HepG2 (cell line): Measurements from ENCODE around the gene PCDHA7. TPM values are rescaled to one million over a fixed set of nuclear protein-coding genes. Genes with fewer than 3 reads are reported as not detected.
A peak's percentile ranks its signal among the peaks of the same experiment; 100 is the strongest.
"Not testable (repeated sequence)": the region's sequence is repeated elsewhere in the genome, so short reads cannot be mapped to it uniquely, and the experiment has no call there.

ENCODE experiments used
- ATAC-seq: fragments of 200-7000 bp; cut with Tn5 transposase; 3 replicates; pipeline ENCODE4 v1.9.1; 2020; ENCODE audit warnings: mild to moderate bottlenecking, moderate library complexity
- BruUV-seq: library from RNA; stranded (reverse); fragments of 400-500 nt; replicated peaks from 2 replicates; lab custom pipeline; 2021; lab: Mats Ljungman, UMichigan
- CTCF ChIA-PET: fragments of 300-600 bp; formaldehyde crosslinking; extraction: SDS; loops from one replicate; lab custom pipeline; 2021; ENCODE audit warnings: low total read pairs, inconsistent platforms, low intra/inter-chr PET ratio; lab: Yijun Ruan, JAX
- POLR2A ChIA-PET: fragments of 350-600 bp; sonication (Branson Sonifier 250); formaldehyde crosslinking; loops from one replicate; lab custom pipeline; 2020; ENCODE audit warnings: antibody characterized with exemption, inconsistent platforms; lab: Yijun Ruan, JAX
- DNase-seq: peaks from one replicate; pipeline ENCODE4 v3.0.0-alpha.2; 2015; ENCODE audit warnings: low spot score
- FAIRE-seq: peaks from 3 replicates; lab custom pipeline; 2011; peaks lifted over from hg19 to GRCh38; lab: Jason Lieb, UNC
- H2AFZ ChIP-seq: one replicate; pipeline ENCODE4 v1.6.1; 2011; ENCODE audit warnings: low read length, inconsistent platforms
- H3K27ac ChIP-seq: fragments of 300-600 bp; 3 replicates; pipeline ENCODE4 v1.8.0; 2011; ENCODE audit warnings: mixed run types, mild to moderate bottlenecking, mixed read lengths, low read length, inconsistent platforms; ENCODE audit not compliant: insufficient read depth; ENCODE audit errors: extremely low read length
- H3K27me3 ChIP-seq, 2 experiments: fragments of 200-600 bp in 1 of 2; 2 replicates in 1 of 2; 3 replicates in 1 of 2; pipeline versions ENCODE4 v1.6.0 to v1.8.0; 2011; ENCODE audit warnings: low read length in 2 of 2, mild to moderate bottlenecking in 2 of 2, moderate library complexity in 2 of 2, inconsistent platforms in 1 of 2; ENCODE audit not compliant: insufficient read depth in 2 of 2, control insufficient read depth in 1 of 2
- H3K36me3 ChIP-seq, 2 experiments: fragments of 200-600 bp in 1 of 2; replicated peaks in 1 of 2; 2 replicates in 1 of 2; 3 replicates in 1 of 2; pipeline versions ENCODE4 v1.5.1 to v1.8.0; 2011; ENCODE audit warnings: low read length in 2 of 2, inconsistent platforms in 1 of 2; ENCODE audit not compliant: insufficient read depth in 2 of 2, control insufficient read depth in 1 of 2
- H3K4me1 ChIP-seq: 2 replicates; pipeline ENCODE4 v1.5.1; 2012; ENCODE audit warnings: low read length, inconsistent platforms; ENCODE audit not compliant: insufficient read depth
- H3K4me2 ChIP-seq: 2 replicates; pipeline ENCODE4 v1.6.0; 2011; ENCODE audit warnings: low read depth, low read length, inconsistent platforms
- H3K4me3 ChIP-seq, 3 experiments: fragments of 200-600 bp in 1 of 3; sonication (generic), shearing (Covaris generic) in 1 of 3; replicated peaks in 1 of 3; 2 replicates each; pipeline ENCODE4 v1.5.1; 2011 to 2016; ENCODE audit warnings: low read length in 3 of 3, inconsistent platforms in 2 of 3, low read depth in 2 of 3, mild to moderate bottlenecking in 2 of 3, control low read depth in 1 of 3, mixed read lengths in 1 of 3; ENCODE audit not compliant: insufficient read depth in 1 of 3
- H3K79me2 ChIP-seq: one replicate; pipeline ENCODE4 v1.6.1; 2011; ENCODE audit warnings: low read length, inconsistent platforms; ENCODE audit not compliant: insufficient read depth
- H3K9ac ChIP-seq: 2 replicates; pipeline ENCODE4 v1.6.0; 2011; ENCODE audit warnings: mild to moderate bottlenecking, low read depth, low read length, inconsistent platforms; ENCODE audit not compliant: insufficient read depth
- H3K9me3 ChIP-seq: 2 replicates; pipeline ENCODE4 v1.5.1; 2012; ENCODE audit warnings: mild to moderate bottlenecking, low read length
- H4K20me1 ChIP-seq: 2 replicates; pipeline ENCODE4 v1.6.0; 2011; ENCODE audit warnings: inconsistent platforms, mild to moderate bottlenecking, low read length, moderate library complexity; ENCODE audit not compliant: insufficient read depth
- SIX1 ChIP-seq: sonication (generic); formaldehyde crosslinking; IDR thresholded peaks from 2 replicates; pipeline ENCODE4 v1.4.0; 2020; ENCODE audit warnings: missing genetic modification reagents, borderline replicate concordance
- STAG1 ChIP-seq: sonication (generic); formaldehyde crosslinking; IDR thresholded peaks from 2 replicates; pipeline ENCODE4 v1.4.0; 2020; ENCODE audit warnings: missing genetic modification reagents
- ZBTB20 ChIP-seq: sonication (generic); formaldehyde crosslinking; IDR thresholded peaks from 2 replicates; pipeline ENCODE4 v1.8.1; 2023; ENCODE audit warnings: missing genetic modification reagents, low read depth, mild to moderate bottlenecking, borderline replicate concordance
- whole genome bisulfite sequencing: methylation state at CpG from one replicate; pipeline ENCODE4 v1.1.6; 2017; ENCODE audit warnings: low lambda C conversion rate; 5-methylcytosine and 5-hydroxymethylcytosine counted together
- in situ Hi-C: cut with HindIII; loops from 2 replicates; pipeline ENCODE4 v1.10.0; 2017; ENCODE audit warnings: low pct_unique_long_range_greater_than_20kb; ENCODE audit not compliant: extremely low pct_ligation_motif_present
- intact Hi-C: fragments of 100-400 bp; cut with micrococcal nuclease; formaldehyde crosslinking; loops from one replicate; pipeline ENCODE4 v1.10.0; 2022; ENCODE audit not compliant: unreplicated experiment
- polyA plus RNA-seq, 8 experiments: library from polyadenylated mRNA; depleted of rRNA in 3 of 8; stranded (reverse) in 7 of 8; unstranded in 1 of 8; fragments of >200 nt; fragmentation: Illumina TruSeq in 4 of 8; extraction: Trizol in 4 of 8; gene quantifications; 2 replicates each; pipeline versions ENCODE4 v1.2.1 to v1.2.3, GENCODE V29; 2011 to 2016; ENCODE audit warnings: low read depth in 4 of 8, missing spikeins in 1 of 8, mixed read lengths in 1 of 8; ENCODE audit not compliant: insufficient read depth in 1 of 8
- total RNA-seq, 5 experiments: library from RNA; depleted of rRNA; stranded (reverse); fragments of >200 nt; fragmentation: Illumina TruSeq; extraction: Trizol; gene quantifications; 2 replicates each; pipeline ENCODE4 v1.2.3, GENCODE V29; 2016; ENCODE audit warnings: low read depth in 1 of 5
- TF ChIP-seq, protein P1 (sequence below): sonication (generic); formaldehyde crosslinking; IDR thresholded peaks from 2 replicates; pipeline ENCODE4 v1.4.0; 2020; ENCODE audit warnings: missing genetic modification reagents
- TF ChIP-seq, protein P2 (sequence below): sonication (generic); formaldehyde crosslinking; IDR thresholded peaks from 2 replicates; pipeline ENCODE4 v1.4.0; 2020; ENCODE audit warnings: missing genetic modification reagents
- TF ChIP-seq, protein P3 (sequence below): sonication (generic); formaldehyde crosslinking; IDR thresholded peaks from 2 replicates; pipeline ENCODE4 v1.5.0; 2020; ENCODE audit warnings: mild to moderate bottlenecking, missing genetic modification reagents, moderate library complexity
- TF ChIP-seq, protein P4 (sequence below): sonication (generic); formaldehyde crosslinking; IDR thresholded peaks from 2 replicates; pipeline ENCODE4 v1.8.1; 2023; ENCODE audit warnings: missing genetic modification reagents, inconsistent platforms, borderline replicate concordance

PCDHA7 gene
- total and polyA plus RNA-seq, 2 of the 13 experiments (the other 11 are each of a cell fraction or from before 2014, with no cell fraction given): 0.49 to 0.53 TPM

DNA sequence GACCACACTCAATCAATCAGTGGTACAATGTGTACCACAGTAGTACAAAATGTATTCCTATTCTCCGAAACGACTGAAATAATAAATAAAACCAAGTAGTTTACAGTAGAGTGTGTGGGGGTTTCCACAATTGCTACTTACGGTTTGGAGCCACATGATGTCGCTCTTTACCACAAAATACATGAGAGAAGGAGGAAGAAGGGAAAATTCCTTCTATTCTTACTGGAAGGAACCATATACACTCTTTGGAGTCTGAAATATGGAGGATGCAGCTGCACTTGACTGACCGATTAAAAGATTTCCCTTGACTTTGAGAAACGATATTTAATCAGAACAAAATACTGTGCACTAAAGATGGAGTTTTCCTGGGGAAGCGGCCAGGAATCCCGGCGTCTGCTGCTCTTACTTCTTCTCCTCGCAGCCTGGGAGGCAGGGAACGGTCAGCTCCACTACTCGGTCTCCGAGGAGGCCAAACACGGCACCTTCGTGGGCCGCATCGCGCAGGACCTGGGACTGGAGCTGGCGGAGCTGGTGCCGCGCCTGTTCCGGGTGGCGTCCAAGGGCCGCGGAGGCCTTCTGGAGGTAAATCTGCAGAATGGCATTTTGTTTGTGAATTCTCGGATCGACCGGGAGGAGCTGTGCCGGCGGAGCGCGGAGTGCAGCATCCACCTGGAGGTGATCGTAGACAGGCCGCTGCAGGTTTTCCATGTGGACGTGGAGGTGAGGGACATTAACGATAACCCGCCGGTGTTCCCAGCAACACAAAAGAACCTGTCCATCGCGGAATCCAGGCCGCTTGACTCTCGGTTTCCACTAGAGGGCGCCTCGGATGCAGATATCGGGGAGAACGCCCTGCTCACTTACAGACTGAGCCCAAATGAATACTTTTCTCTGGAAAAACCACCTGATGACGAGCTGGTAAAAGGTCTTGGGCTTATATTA lies 27.0 kb upstream of the PCDHA7 start, which contains the start of gene PCDHA4:
TSS of gene PCDHA4 (plus strand) at position 235 of the 942 bp plus-strand sequence.
- no peak within 1 kb of the TSS for H3K9ac ChIP-seq
- H2AFZ ChIP-seq: no peak within 1 kb of the TSS
- peaks cover 24% of the 10 kb centered on the region for H3K9me3 ChIP-seq
- no peaks in the 10 kb centered on the region for H3K36me3 ChIP-seq
- ATAC-seq: peak; percentile 74
- 58% methylated on average over 24 of the region's 47 CpGs for WGBS
- ChIA-PET POLR2A (no interaction called here), CTCF (no interaction called here)
- DNase-seq: peak; percentile 9
- intact Hi-C loops: no loop called here
- no peaks in the 10 kb centered on the region for H3K79me2 ChIP-seq
- BruUV-seq: no TSS peak
- FAIRE-seq: no peak
- H3K4me3 ChIP-seq: no peak within 1 kb of the TSS
- TF ChIP-seq, protein P1, sequence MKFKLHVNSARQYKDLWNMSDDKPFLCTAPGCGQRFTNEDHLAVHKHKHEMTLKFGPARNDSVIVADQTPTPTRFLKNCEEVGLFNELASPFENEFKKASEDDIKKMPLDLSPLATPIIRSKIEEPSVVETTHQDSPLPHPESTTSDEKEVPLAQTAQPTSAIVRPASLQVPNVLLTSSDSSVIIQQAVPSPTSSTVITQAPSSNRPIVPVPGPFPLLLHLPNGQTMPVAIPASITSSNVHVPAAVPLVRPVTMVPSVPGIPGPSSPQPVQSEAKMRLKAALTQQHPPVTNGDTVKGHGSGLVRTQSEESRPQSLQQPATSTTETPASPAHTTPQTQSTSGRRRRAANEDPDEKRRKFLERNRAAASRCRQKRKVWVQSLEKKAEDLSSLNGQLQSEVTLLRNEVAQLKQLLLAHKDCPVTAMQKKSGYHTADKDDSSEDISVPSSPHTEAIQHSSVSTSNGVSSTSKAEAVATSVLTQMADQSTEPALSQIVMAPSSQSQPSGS (CRISPR knock-in tag): no peak
- TF ChIP-seq, protein P2, sequence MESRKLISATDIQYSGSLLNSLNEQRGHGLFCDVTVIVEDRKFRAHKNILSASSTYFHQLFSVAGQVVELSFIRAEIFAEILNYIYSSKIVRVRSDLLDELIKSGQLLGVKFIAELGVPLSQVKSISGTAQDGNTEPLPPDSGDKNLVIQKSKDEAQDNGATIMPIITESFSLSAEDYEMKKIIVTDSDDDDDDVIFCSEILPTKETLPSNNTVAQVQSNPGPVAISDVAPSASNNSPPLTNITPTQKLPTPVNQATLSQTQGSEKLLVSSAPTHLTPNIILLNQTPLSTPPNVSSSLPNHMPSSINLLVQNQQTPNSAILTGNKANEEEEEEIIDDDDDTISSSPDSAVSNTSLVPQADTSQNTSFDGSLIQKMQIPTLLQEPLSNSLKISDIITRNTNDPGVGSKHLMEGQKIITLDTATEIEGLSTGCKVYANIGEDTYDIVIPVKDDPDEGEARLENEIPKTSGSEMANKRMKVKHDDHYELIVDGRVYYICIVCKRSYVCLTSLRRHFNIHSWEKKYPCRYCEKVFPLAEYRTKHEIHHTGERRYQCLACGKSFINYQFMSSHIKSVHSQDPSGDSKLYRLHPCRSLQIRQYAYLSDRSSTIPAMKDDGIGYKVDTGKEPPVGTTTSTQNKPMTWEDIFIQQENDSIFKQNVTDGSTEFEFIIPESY (CRISPR knock-in tag): peak; percentile 68; the same call in 1 of the 2 replicates
- TF ChIP-seq STAG1: peak; percentile 25; the same call in 1 of the 2 replicates
- no peak for TF ChIP-seq SIX1 (CRISPR knock-in tag)
- TF ChIP-seq ZBTB20: no peak
- TF ChIP-seq, protein P3, sequence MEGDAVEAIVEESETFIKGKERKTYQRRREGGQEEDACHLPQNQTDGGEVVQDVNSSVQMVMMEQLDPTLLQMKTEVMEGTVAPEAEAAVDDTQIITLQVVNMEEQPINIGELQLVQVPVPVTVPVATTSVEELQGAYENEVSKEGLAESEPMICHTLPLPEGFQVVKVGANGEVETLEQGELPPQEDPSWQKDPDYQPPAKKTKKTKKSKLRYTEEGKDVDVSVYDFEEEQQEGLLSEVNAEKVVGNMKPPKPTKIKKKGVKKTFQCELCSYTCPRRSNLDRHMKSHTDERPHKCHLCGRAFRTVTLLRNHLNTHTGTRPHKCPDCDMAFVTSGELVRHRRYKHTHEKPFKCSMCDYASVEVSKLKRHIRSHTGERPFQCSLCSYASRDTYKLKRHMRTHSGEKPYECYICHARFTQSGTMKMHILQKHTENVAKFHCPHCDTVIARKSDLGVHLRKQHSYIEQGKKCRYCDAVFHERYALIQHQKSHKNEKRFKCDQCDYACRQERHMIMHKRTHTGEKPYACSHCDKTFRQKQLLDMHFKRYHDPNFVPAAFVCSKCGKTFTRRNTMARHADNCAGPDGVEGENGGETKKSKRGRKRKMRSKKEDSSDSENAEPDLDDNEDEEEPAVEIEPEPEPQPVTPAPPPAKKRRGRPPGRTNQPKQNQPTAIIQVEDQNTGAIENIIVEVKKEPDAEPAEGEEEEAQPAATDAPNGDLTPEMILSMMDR (CRISPR knock-in tag): peak; percentile 39
- TF ChIP-seq, protein P4, sequence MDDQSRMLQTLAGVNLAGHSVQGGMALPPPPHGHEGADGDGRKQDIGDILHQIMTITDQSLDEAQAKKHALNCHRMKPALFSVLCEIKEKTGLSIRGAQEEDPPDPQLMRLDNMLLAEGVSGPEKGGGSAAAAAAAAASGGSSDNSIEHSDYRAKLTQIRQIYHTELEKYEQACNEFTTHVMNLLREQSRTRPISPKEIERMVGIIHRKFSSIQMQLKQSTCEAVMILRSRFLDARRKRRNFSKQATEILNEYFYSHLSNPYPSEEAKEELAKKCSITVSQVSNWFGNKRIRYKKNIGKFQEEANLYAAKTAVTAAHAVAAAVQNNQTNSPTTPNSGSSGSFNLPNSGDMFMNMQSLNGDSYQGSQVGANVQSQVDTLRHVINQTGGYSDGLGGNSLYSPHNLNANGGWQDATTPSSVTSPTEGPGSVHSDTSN (CRISPR knock-in tag): no peak
- H3K27me3 ChIP-seq: no peaks in the 10 kb centered on the region; a peak in 1 of 5 replicates
- H3K4me1 ChIP-seq: no peaks in the 10 kb centered on the region
- H4K20me1 ChIP-seq: no peaks in the 10 kb centered on the region
- H3K4me2 ChIP-seq: no peak within 1 kb of the TSS
- in situ Hi-C loops: no loop called here
- no peak within 1 kb of the TSS for H3K27ac ChIP-seq

DNA sequence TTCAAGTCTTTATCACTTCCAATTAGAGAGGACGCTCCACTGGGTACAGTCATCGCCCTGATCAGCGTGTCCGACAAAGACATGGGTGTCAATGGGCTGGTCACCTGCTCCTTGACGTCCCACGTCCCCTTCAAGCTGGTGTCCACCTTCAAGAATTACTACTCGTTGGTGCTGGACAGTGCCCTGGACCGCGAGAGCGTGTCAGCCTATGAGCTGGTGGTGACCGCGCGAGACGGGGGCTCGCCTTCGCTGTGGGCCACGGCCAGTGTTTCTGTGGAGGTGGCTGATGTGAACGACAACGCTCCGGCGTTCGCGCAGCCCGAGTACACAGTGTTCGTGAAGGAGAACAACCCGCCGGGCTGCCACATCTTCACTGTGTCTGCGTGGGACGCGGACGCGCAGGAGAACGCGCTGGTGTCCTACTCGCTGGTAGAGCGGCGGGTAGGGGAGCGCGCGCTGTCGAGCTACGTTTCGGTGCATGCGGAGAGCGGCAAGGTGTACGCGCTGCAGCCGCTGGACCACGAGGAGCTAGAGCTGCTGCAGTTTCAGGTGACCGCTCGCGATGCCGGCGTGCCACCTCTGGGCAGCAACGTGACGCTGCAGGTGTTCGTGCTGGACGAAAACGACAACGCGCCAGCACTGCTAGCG lies 25.7 kb upstream of the PCDHA7 start:
- FAIRE-seq, H3K36me3 ChIP-seq, H3K4me3 ChIP-seq, in situ Hi-C loops, H3K4me1 ChIP-seq, H3K4me2 ChIP-seq, H3K27me3 ChIP-seq, CTCF ChIA-PET, H4K20me1 ChIP-seq, H3K9ac ChIP-seq, POLR2A ChIA-PET, DNase-seq, H3K79me2 ChIP-seq, intact Hi-C loops, H3K27ac ChIP-seq, ATAC-seq, BruUV-seq, H2AFZ ChIP-seq: not testable (repeated sequence)
- 89% methylated on average over 62 of the region's 62 CpGs for WGBS
- H3K9me3 ChIP-seq: peaks cover 12% of the 10 kb centered on the region; the same call in 1 of the 2 replicates
